H9 (cell line): ENCODE data around the gene PRR3. TPM values are rescaled to one million over a fixed set of nuclear protein-coding genes. Genes with fewer than 3 reads are reported as not detected.
A peak's percentile ranks its signal among the peaks of the same experiment; 100 is the strongest.

ENCODE experiments used
- DNase-seq: peaks from one replicate; pipeline ENCODE4 v3.0.0-alpha.2; 2017
- H2AFZ ChIP-seq: one replicate; pipeline ENCODE4 v1.6.1; 2013; ENCODE audit warnings: mild to moderate bottlenecking, low read length, control low read depth, moderate library complexity
- H2AK5ac ChIP-seq: 2 replicates; pipeline ENCODE4 v1.6.1; 2013; ENCODE audit warnings: low read length, control low read depth, mixed read lengths; ENCODE audit not compliant: insufficient read length
- H2BK120ac ChIP-seq: one replicate; pipeline ENCODE4 v1.6.1; 2013; ENCODE audit warnings: low read depth, mild to moderate bottlenecking, low read length, control low read depth, inconsistent platforms; ENCODE audit not compliant: poor library complexity, severe bottlenecking
- H2BK12ac ChIP-seq: 2 replicates; pipeline ENCODE4 v1.6.1; 2013; ENCODE audit warnings: low read length, control low read depth, mixed read lengths, low read depth; ENCODE audit not compliant: insufficient read length
- H2BK15ac ChIP-seq: 2 replicates; pipeline ENCODE4 v1.6.1; 2013; ENCODE audit warnings: low read depth, low read length, control low read depth
- H2BK20ac ChIP-seq: one replicate; pipeline ENCODE4 v1.6.1; 2013; ENCODE audit warnings: low read depth, mild to moderate bottlenecking, low read length, control low read depth, inconsistent platforms; ENCODE audit not compliant: poor library complexity, severe bottlenecking
- H2BK5ac ChIP-seq: 2 replicates; pipeline ENCODE4 v1.6.1; 2013; ENCODE audit warnings: low read length, control low read depth, mixed read lengths; ENCODE audit not compliant: insufficient read length
- H3K14ac ChIP-seq: 2 replicates; pipeline ENCODE4 v1.6.1; 2013; ENCODE audit warnings: low read length, control low read depth; ENCODE audit not compliant: insufficient read depth
- H3K18ac ChIP-seq: 2 replicates; pipeline ENCODE4 v1.6.1; 2013; ENCODE audit warnings: low read depth, mild to moderate bottlenecking, mixed read lengths, low read length, control low read depth; ENCODE audit not compliant: insufficient read length
- H3K23ac ChIP-seq: 2 replicates; pipeline ENCODE4 v1.6.1; 2013; ENCODE audit warnings: low read length, control low read depth, mixed read lengths, low read depth; ENCODE audit not compliant: insufficient read length
- H3K23me2 ChIP-seq: 2 replicates; pipeline ENCODE4 v1.6.1; 2013; ENCODE audit warnings: low read depth, mild to moderate bottlenecking, mixed read lengths, low read length, control low read depth; ENCODE audit not compliant: insufficient read length, poor library complexity, severe bottlenecking
- H3K27ac ChIP-seq: 2 replicates; pipeline ENCODE4 v1.5.1; 2013; ENCODE audit warnings: low read length, control low read depth, mixed read lengths, low read depth; ENCODE audit not compliant: insufficient read length
- H3K27me3 ChIP-seq: 2 replicates; pipeline ENCODE4 v1.6.1; 2013; ENCODE audit warnings: low read length, control low read depth, inconsistent platforms; ENCODE audit not compliant: insufficient read depth
- H3K4ac ChIP-seq: 2 replicates; pipeline ENCODE4 v1.6.1; 2013; ENCODE audit warnings: low read depth, mild to moderate bottlenecking, control low read depth, inconsistent platforms, low read length, moderate library complexity
- H3K4me1 ChIP-seq: 2 replicates; pipeline ENCODE4 v1.6.1; 2013; ENCODE audit warnings: low read length, control low read depth, inconsistent platforms; ENCODE audit not compliant: insufficient read depth
- H3K4me2 ChIP-seq: 2 replicates; pipeline ENCODE4 v1.6.1; 2013; ENCODE audit warnings: low read length, control low read depth, mixed read lengths; ENCODE audit not compliant: insufficient read length, insufficient read depth
- H3K56ac ChIP-seq: 2 replicates; pipeline ENCODE4 v1.6.1; 2013; ENCODE audit warnings: low read depth, mild to moderate bottlenecking, mixed read lengths, low read length, control low read depth; ENCODE audit not compliant: insufficient read length
- H3K79me1 ChIP-seq: 2 replicates; pipeline ENCODE4 v1.6.1; 2013; ENCODE audit warnings: low read depth, mild to moderate bottlenecking, moderate library complexity, low read length, control low read depth, inconsistent platforms; ENCODE audit not compliant: insufficient read depth, poor library complexity, severe bottlenecking
- H3K79me2 ChIP-seq: 2 replicates; pipeline ENCODE4 v1.6.1; 2013; ENCODE audit warnings: low read length, control low read depth, inconsistent platforms; ENCODE audit not compliant: insufficient read depth
- H3K9ac ChIP-seq: 2 replicates; pipeline ENCODE4 v1.6.1; 2013; ENCODE audit warnings: low read length, control low read depth, mixed read lengths; ENCODE audit not compliant: insufficient read length; ENCODE audit errors: extremely low read depth
- H3K9me3 ChIP-seq: one replicate; pipeline ENCODE4 v1.6.1; 2013; ENCODE audit warnings: low read depth, low read length, inconsistent platforms; ENCODE audit not compliant: control insufficient read depth
- H3T11ph ChIP-seq: one replicate; pipeline ENCODE4 v1.6.1; 2013; ENCODE audit warnings: mild to moderate bottlenecking, low read length, control low read depth, inconsistent platforms
- H4K20me1 ChIP-seq: one replicate; pipeline ENCODE4 v1.6.1; 2013; ENCODE audit not compliant: control insufficient read depth, insufficient read length, insufficient read depth
- H4K5ac ChIP-seq: 2 replicates; pipeline ENCODE4 v1.6.1; 2013; ENCODE audit warnings: low read depth, mild to moderate bottlenecking, mixed read lengths, low read length, control low read depth; ENCODE audit not compliant: insufficient read length
- H4K8ac ChIP-seq: replicated peaks from 2 replicates; pipeline ENCODE4 v1.6.1; 2013; ENCODE audit warnings: low read length, control low read depth, mixed read lengths, low read depth; ENCODE audit not compliant: insufficient read length
- H4K91ac ChIP-seq: 2 replicates; pipeline ENCODE4 v1.6.1; 2013; ENCODE audit warnings: low read depth, mild to moderate bottlenecking, moderate library complexity, mixed read lengths, low read length, control low read depth; ENCODE audit not compliant: insufficient read length
- H3K27ac Mint-ChIP-seq, 3 experiments: 2 replicates in 2 of 3; 3 replicates in 1 of 3; pipeline ENCODE4 v1.8.0; 2020 to 2021; ENCODE audit warnings: mixed read lengths in 3 of 3, mild to moderate bottlenecking in 1 of 3, moderate library complexity in 1 of 3
- H3K27me3 Mint-ChIP-seq: 2 replicates; pipeline ENCODE4 v1.8.0; 2021; ENCODE audit warnings: low read depth, mild to moderate bottlenecking, moderate library complexity, mixed read lengths
- H3K36me3 Mint-ChIP-seq, 3 experiments: 2 replicates in 2 of 3; 3 replicates in 1 of 3; pipeline ENCODE4 v1.8.0; 2020 to 2021; ENCODE audit warnings: low read depth in 3 of 3, mixed read lengths in 3 of 3; ENCODE audit not compliant: insufficient read depth in 1 of 3
- H3K4me1 Mint-ChIP-seq, 2 experiments: 2 replicates each; pipeline ENCODE4 v1.8.0; 2020; ENCODE audit warnings: mixed read lengths in 2 of 2
- H3K4me3 Mint-ChIP-seq, 2 experiments: 2 replicates in 1 of 2; 3 replicates in 1 of 2; pipeline ENCODE4 v1.8.0; 2020 to 2021; ENCODE audit warnings: mild to moderate bottlenecking in 2 of 2, mixed read lengths in 2 of 2, moderate library complexity in 1 of 2
- H3K9me3 Mint-ChIP-seq, 2 experiments: 2 replicates in 1 of 2; 3 replicates in 1 of 2; pipeline ENCODE4 v1.8.0; 2020; ENCODE audit warnings: mild to moderate bottlenecking in 2 of 2, mixed read lengths in 2 of 2, moderate library complexity in 1 of 2
- WGBS: extraction: QIAGEN DNeasy Blood & Tissue Kit; methylation state at CpG from one replicate; pipeline ENCODE4 v1.1.7; 2013; ENCODE audit warnings: missing lambda C conversion rate, low lambda C conversion rate, mixed read lengths; ENCODE audit not compliant: insufficient read length; ENCODE audit errors: extremely low coverage; 5-methylcytosine and 5-hydroxymethylcytosine counted together
- total RNA-seq: library from RNA; stranded (reverse); gene quantifications from 2 replicates; pipeline ENCODE4 v1.2.1, GENCODE V29; 2021
- TF ChIP-seq, protein P1 (sequence below): fragments of 200-600 bp; sonication (generic); conservative IDR thresholded peaks from 3 replicates; pipeline ENCODE4 v1.8.0; 2021; ENCODE audit warnings: antibody characterized with exemption, mild to moderate bottlenecking

The PRR3 gene
- total RNA-seq, 1 experiment from 2014 or later: 17.0 TPM

DNA sequence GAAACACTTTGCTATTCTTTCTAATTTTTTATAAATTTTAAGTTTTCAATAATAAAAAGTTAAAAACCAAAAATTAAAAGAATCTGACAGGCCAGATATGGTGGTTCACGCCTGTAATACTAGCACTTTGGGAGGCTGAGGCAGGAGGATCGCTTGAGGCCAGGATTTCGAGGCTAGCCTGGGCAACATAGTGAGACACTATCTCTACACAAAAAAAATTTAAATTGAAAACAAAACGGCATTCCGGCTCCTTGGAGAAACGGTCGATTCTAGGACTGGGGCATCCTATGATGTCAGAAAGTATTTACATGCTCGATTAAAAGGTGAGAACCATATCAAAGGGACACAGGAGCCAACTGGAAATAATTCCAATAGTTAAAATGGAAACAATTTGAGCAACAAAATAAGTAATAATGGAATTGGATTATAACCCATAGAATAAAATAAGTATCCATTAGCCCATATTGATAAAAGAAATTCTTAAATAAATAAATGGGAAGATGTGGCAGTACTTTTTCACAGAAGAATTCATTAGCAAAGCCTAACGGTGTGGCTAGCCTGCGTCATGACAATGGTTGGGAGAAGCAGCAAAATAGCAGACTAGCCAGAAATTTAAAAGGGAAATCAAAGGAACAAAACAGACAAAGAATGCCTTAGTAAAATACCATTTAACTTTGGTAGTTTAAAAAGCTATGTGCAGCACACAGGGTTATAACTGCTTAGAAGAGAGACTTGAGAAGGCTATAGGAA, 46.5 kb upstream of the PRR3 start:
- H2BK20ac ChIP-seq: no peak overlapping the region
- H3K79me2 ChIP-seq: no peaks in the 10 kb centered on the region
- no peak overlapping the region for H2AFZ ChIP-seq

More for the DNA sequence above, 46.5 kb upstream of the PRR3 start:
- Histone ChIP-seq H3K56ac (no peak overlapping the region), H3K23me2 (peaks cover 5% of the 10 kb centered on the region), H3K23ac (no peak overlapping the region), H3K4me1 (0 out of 2 replicates have a peak, but pooled peaks cover 3% of the 10 kb centered on the region), H3K4ac (no peak overlapping the region), H3T11ph (no peak overlapping the region), H4K20me1 (no peaks in the 10 kb centered on the region), H3K79me1 (no peaks in the 10 kb centered on the region), H3K4me2 (no peak overlapping the region), H3K18ac (no peak overlapping the region), H3K9me3 (no peaks in the 10 kb centered on the region), H3K9ac (no peak overlapping the region), H4K91ac (no peak overlapping the region), H3K27ac (no peak overlapping the region), H3K14ac (no peak overlapping the region), H4K5ac (no peak overlapping the region), H2AK5ac (no peak overlapping the region), H3K27me3 (no peaks in the 10 kb centered on the region), H4K8ac (no peak overlapping the region), H2BK12ac (no peak overlapping the region), H2BK15ac (no peak overlapping the region), H2BK120ac (no peak overlapping the region), H2BK5ac (no peak overlapping the region)
- Mint-ChIP-seq H3K36me3 (no peaks in the 10 kb centered on the region), H3K27ac (peak overlapping the region in 1 of 3 experiments; percentile 83; a peak in 2 of 7 replicates), H3K9me3 (no peaks in the 10 kb centered on the region), H3K4me1 (peaks cover 23 to 32% of the 10 kb centered on the region in 2 experiments), H3K27me3 (no peaks in the 10 kb centered on the region; the same call in 1 of the 2 replicates), H3K4me3 (no peak overlapping the region)
- TF ChIP-seq, protein P1, sequence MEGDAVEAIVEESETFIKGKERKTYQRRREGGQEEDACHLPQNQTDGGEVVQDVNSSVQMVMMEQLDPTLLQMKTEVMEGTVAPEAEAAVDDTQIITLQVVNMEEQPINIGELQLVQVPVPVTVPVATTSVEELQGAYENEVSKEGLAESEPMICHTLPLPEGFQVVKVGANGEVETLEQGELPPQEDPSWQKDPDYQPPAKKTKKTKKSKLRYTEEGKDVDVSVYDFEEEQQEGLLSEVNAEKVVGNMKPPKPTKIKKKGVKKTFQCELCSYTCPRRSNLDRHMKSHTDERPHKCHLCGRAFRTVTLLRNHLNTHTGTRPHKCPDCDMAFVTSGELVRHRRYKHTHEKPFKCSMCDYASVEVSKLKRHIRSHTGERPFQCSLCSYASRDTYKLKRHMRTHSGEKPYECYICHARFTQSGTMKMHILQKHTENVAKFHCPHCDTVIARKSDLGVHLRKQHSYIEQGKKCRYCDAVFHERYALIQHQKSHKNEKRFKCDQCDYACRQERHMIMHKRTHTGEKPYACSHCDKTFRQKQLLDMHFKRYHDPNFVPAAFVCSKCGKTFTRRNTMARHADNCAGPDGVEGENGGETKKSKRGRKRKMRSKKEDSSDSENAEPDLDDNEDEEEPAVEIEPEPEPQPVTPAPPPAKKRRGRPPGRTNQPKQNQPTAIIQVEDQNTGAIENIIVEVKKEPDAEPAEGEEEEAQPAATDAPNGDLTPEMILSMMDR: no peak
- no peak for DNase-seq
- WGBS: no CpG with 5 or more reads among the region's 10 CpGs
